HEK293 (cell line): ENCODE results near the gene CEND1.

Source experiments
- CTCF ChIA-PET: fragments of 350-600 bp; formaldehyde crosslinking; extraction: SDS; loops from one replicate; lab custom pipeline; 2021; ENCODE audit warnings: antibody characterized with exemption; lab: Yijun Ruan, JAX
- POLR2A ChIA-PET: fragments of 300-600 bp; formaldehyde crosslinking; extraction: SDS; loops from one replicate; lab custom pipeline; 2020; ENCODE audit warnings: antibody characterized with exemption, inconsistent platforms; lab: Yijun Ruan, JAX
- H3K27ac ChIP-seq: fragments of 200-500 bp; sonication (Bioruptor generic); 2 replicates; pipeline ENCODE4 v1.5.1; 2014; ENCODE audit warnings: low read depth, low read length, control low read depth, inconsistent platforms; ENCODE audit errors: extremely low read depth
- H3K36me3 ChIP-seq, 2 experiments: fragments of 200-500 bp in 1 of 2; sonication (Bioruptor generic) in 1 of 2; 1 replicate in 1 of 2; 2 replicates in 1 of 2; pipeline ENCODE4 v1.5.1; 2014 to 2017; ENCODE audit warnings: inconsistent platforms in 2 of 2, low read length in 2 of 2; ENCODE audit not compliant: control insufficient read depth in 2 of 2, insufficient read depth in 1 of 2
- H3K4me1 ChIP-seq: fragments of 200-500 bp; sonication (Bioruptor generic); 2 replicates; pipeline ENCODE4 v1.5.1; 2014; ENCODE audit warnings: mild to moderate bottlenecking, low read length, inconsistent platforms; ENCODE audit not compliant: control insufficient read depth, insufficient read depth
- H3K4me3 ChIP-seq: 2 replicates; pipeline ENCODE4 v1.5.1; 2011; ENCODE audit warnings: low read depth, mild to moderate bottlenecking, control low read depth, low read length, moderate library complexity
- H3K9me3 ChIP-seq: fragments of 200-500 bp; sonication (Bioruptor generic); 2 replicates; pipeline ENCODE4 v1.5.1; 2014; ENCODE audit warnings: low read depth, low read length, inconsistent platforms; ENCODE audit not compliant: control insufficient read depth, insufficient read depth
- ATF2 ChIP-seq: fragments of 450-650 bp; formaldehyde crosslinking; IDR thresholded peaks from 2 replicates; pipeline ENCODE4 v1.5.1; 2016; ENCODE audit warnings: missing biosample characterization, missing genetic modification characterization, low read depth
- BCL11A ChIP-seq: fragments of 450-650 bp; formaldehyde crosslinking; IDR thresholded peaks from 2 replicates; pipeline ENCODE4 v1.5.1; 2016; ENCODE audit warnings: low read depth, missing biosample characterization, missing genetic modification characterization
- EGR2 ChIP-seq: fragments of 450-650 bp; formaldehyde crosslinking; IDR thresholded peaks from 2 replicates; pipeline ENCODE4 v1.5.1; 2016; ENCODE audit warnings: low read depth, missing biosample characterization, missing genetic modification characterization
- MZF1 ChIP-seq: fragments of 450-650 bp; formaldehyde crosslinking; IDR thresholded peaks from 2 replicates; pipeline ENCODE4 v1.5.1; 2017; ENCODE audit warnings: missing biosample characterization, missing genetic modification characterization, borderline replicate concordance
- PRDM4 ChIP-seq: fragments of 450-650 bp; formaldehyde crosslinking; IDR thresholded peaks from 2 replicates; pipeline ENCODE4 v1.5.1; 2017; ENCODE audit warnings: missing biosample characterization, missing genetic modification characterization
- SP3 ChIP-seq: fragments of 450-650 bp; formaldehyde crosslinking; IDR thresholded peaks from 2 replicates; pipeline ENCODE4 v1.5.1; 2016; ENCODE audit warnings: missing biosample characterization, missing genetic modification characterization
- YY2 ChIP-seq: fragments of 450-650 bp; formaldehyde crosslinking; IDR thresholded peaks from 2 replicates; pipeline ENCODE4 v1.5.1; 2016; ENCODE audit warnings: missing biosample characterization, missing genetic modification characterization
- ZBTB10 ChIP-seq: fragments of 450-650 bp; formaldehyde crosslinking; IDR thresholded peaks from 2 replicates; pipeline ENCODE4 v1.5.1; 2016; ENCODE audit warnings: missing biosample characterization, missing genetic modification characterization
- ZBTB17 ChIP-seq: fragments of 450-650 bp; formaldehyde crosslinking; IDR thresholded peaks from 2 replicates; pipeline ENCODE4 v1.5.1; 2016; ENCODE audit warnings: missing biosample characterization, missing genetic modification characterization
- ZBTB49 ChIP-seq: fragments of 450-650 bp; formaldehyde crosslinking; IDR thresholded peaks from 2 replicates; pipeline ENCODE4 v1.5.1; 2016; ENCODE audit warnings: missing biosample characterization, missing genetic modification characterization, low read depth
- ZEB2 ChIP-seq: fragments of 450-650 bp; formaldehyde crosslinking; IDR thresholded peaks from 2 replicates; pipeline ENCODE4 v1.5.1; 2016; ENCODE audit warnings: missing biosample characterization, missing genetic modification characterization
- ZIC2 ChIP-seq: fragments of 450-650 bp; formaldehyde crosslinking; IDR thresholded peaks from 2 replicates; pipeline ENCODE4 v1.5.1; 2016; ENCODE audit warnings: missing biosample characterization, missing genetic modification characterization
- ZNF174 ChIP-seq: fragments of 450-650 bp; formaldehyde crosslinking; IDR thresholded peaks from 2 replicates; pipeline ENCODE4 v1.5.0; 2017; ENCODE audit warnings: missing biosample characterization, mild to moderate bottlenecking, missing genetic modification characterization
- ZNF416 ChIP-seq: fragments of 450-650 bp; formaldehyde crosslinking; IDR thresholded peaks from 2 replicates; pipeline ENCODE4 v1.5.1; 2016; ENCODE audit warnings: missing biosample characterization, missing genetic modification characterization
- ZNF518A ChIP-seq: fragments of 450-650 bp; formaldehyde crosslinking; conservative IDR thresholded peaks from 2 replicates; pipeline ENCODE4 v1.5.1; 2016; ENCODE audit warnings: low read depth, missing biosample characterization, missing genetic modification characterization
- ZNF639 ChIP-seq: fragments of 450-650 bp; formaldehyde crosslinking; IDR thresholded peaks from 2 replicates; pipeline ENCODE4 v1.5.1; 2016; ENCODE audit warnings: missing biosample characterization, missing genetic modification characterization
- ZNF692 ChIP-seq: fragments of 450-650 bp; formaldehyde crosslinking; IDR thresholded peaks from 2 replicates; pipeline ENCODE4 v1.5.1; 2016; ENCODE audit warnings: missing biosample characterization, missing genetic modification characterization
- ZNF768 ChIP-seq: fragments of 450-650 bp; formaldehyde crosslinking; IDR thresholded peaks from 2 replicates; pipeline ENCODE4 v1.5.1; 2018; ENCODE audit warnings: missing biosample characterization, mild to moderate bottlenecking, missing genetic modification characterization
- ZXDB ChIP-seq: fragments of 450-650 bp; formaldehyde crosslinking; IDR thresholded peaks from 2 replicates; pipeline ENCODE4 v1.5.1; 2016; ENCODE audit warnings: missing biosample characterization, missing genetic modification characterization

Gene CEND1

GRCh38 chr11:809287-810039 lies 19.6 kb upstream of the CEND1 start, which contains the start of gene RPLP2:
TSS of gene RPLP2 (plus strand) at chr11:809967. CDS start at chr11:810235, 268 bp downstream.
- CTCF ChIA-PET: no interaction called here
- Histone ChIP-seq H3K27ac (peak within 1 kb of the TSS; percentile 82), H3K4me1 (no peaks in the 10 kb centered on the region), H3K36me3 (peaks cover 0 to 38% of the 10 kb centered on the region in 2 experiments; a peak in 1 of 3 replicates), H3K4me3 (peak within 1 kb of the TSS; percentile 91), H3K9me3 (no peaks in the 10 kb centered on the region)
- POLR2A ChIA-PET: interaction anchor here (0.6 to 2.0 kb wide), 17 partner anchors 10 to 234 kb away, joined by 3 to 33 read pairs (median 4); partner anchors contain the start of genes PNPLA2 and TSPAN4
- TF ChIP-seq ZNF692 (tag by site-specific recombination): peak; percentile 96
- peak; percentile 82; the same call in 1 of the 2 replicates for TF ChIP-seq ZNF639 (tag by site-specific recombination)
- peak; percentile 78 for TF ChIP-seq ZBTB17 (tag by site-specific recombination)
- TF ChIP-seq MZF1 (tag by site-specific recombination): no peak
- TF ChIP-seq ZBTB49: no peak
- TF ChIP-seq EGR2 (tag by site-specific recombination): peak; percentile 67
- TF ChIP-seq YY2 (tag by site-specific recombination): peak; percentile 67
- TF ChIP-seq ZEB2 (tag by site-specific recombination): peak; percentile 93
- no peak for TF ChIP-seq ZNF174 (tag by site-specific recombination)
- TF ChIP-seq ZNF416: no peak
- no peak for TF ChIP-seq BCL11A
- peak; percentile 94 for TF ChIP-seq ZXDB (tag by site-specific recombination)
- no peak for TF ChIP-seq ZNF768 (tag by site-specific recombination)
- peak; percentile 92 for TF ChIP-seq SP3 (tag by site-specific recombination)
- peak; percentile 71; the same call in 1 of the 2 replicates for TF ChIP-seq ZBTB10 (tag by site-specific recombination)
- TF ChIP-seq ZIC2 (tag by site-specific recombination): 0 out of 2 replicates have a peak, but pooled peaks have one; percentile 24
- TF ChIP-seq ATF2 (tag by site-specific recombination): peak; percentile 97
- TF ChIP-seq ZNF518A (tag by site-specific recombination): no peak
- peak; percentile 63 for TF ChIP-seq PRDM4
